Hair follicle dermal papilla cell (primary cell): ENCODE data around the gene BBS9. TPM values are rescaled to one million over a fixed set of nuclear protein-coding genes. Genes with fewer than 3 reads are reported as not detected.

Experiments
- small RNA-seq: library from RNA; depleted of rRNA; stranded (forward); fragments of <200 nt; gene quantifications from one replicate; pipeline ENCODE3, GENCODE V24; 2012
- total RNA-seq: library from RNA; depleted of rRNA; stranded (reverse); fragments of >200 nt; gene quantifications from 2 replicates; pipeline ENCODE4 v1.2.3, GENCODE V29; 2012

Gene BBS9
- 26.8 and 35.2 TPM in 2 replicates for total RNA-seq

DNA sequence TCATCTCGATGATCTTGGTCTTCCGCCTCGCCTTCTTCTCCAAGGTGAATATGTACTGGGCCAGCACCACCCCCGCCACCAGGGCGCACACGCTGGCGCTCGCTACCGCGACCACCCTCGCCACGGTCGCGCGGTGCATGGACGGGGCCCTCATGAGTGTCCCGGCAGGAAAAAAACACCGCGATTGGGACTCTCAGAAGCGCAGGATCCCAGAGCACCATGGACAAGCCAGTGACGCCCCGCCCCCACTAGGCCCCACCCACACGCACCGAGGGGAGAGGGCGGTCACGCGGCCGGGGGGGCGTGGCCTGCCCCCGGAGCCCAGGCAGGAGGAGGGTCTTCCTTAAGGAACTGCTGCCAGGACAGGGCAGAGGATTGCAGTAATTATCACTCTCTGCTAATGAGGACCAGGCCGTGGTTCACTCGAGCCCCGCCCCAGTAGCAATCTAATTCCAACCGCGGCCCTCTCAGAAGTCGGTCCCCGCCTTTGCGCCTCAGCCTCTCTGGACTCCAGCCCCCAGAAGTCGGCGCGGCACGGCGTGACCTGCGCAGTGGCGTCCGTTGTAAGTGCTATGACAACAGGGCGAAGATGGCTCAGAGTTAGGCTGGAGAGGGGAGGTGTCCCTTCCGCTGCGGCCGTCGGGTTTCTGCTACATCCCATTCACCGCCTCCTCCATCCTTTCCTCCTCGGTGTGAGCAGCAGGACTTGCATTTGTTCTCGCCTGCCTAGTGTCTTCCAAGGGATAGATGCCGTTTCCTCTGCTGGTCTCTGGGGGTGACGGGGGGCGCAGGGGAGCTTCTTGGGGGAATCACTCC lies at the start of gene BBS9:
Gene BBS9 (plus strand): TSS at position 575 of the 816 bp plus-strand sequence. CDS start 16,689 bp downstream, outside the sequence.

DNA sequence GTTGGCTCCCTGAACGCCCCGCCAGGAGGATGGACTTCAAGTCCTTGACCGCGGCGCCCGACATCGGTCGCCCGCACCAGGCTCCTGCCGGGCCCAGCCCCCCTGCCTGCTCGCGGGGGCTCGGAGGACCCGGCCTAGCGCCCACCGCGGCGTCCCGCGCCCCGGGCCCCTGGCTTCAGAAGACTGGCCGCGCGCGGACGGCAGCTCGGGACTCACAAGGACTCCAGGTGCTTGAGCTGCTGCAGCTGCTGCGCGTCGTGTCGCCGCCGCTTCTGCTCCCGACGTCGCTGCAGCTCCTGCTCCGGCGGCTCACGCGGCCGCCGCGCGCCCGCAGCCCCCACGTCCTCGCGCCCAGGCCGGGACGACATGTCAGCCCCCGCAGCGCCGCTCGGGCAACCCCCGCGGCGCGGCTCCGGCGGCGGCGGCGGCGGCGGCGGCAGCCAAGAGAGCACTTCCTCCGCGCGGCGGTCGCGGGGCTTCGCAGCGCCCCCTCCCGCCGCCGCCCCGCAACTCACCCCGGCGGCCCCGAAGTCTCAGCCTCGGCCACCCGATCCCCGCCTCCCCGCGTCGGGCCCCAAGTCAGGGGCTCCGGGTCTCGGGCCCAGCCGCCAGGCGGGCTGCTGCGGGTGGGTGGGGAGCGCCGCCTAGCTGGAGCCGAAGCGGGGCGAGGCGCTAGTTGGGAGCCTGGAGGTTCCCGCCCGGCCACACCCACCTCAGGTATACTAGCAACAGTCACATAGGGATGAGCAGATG lies 20.2 kb upstream of the BBS9 start, which contains the start of gene RP9:
Gene RP9 (minus strand): TSS at position 400 of the 753 bp plus-strand sequence. CDS start 32 bp downstream, at position 368.

Small RNA genes within 50 kb of the gene (small RNA-seq; reads per million reads assigned to genes)
- gene AC007312.1 (not detected), gene AC074338.1 (0.16 reads per million), gene RNA5SP229 (not detected)

Other genes with a start within 250 kb of the BBS9 start
- 44.0 and 56.8 TPM in 2 replicates for gene KBTBD2, start 237.8 kb upstream of the BBS9 start, total RNA-seq
- gene FKBP9, start 172.1 kb upstream of the BBS9 start, total RNA-seq, result 590 and 600 TPM in 2 replicates
- gene NT5C3A, start 66.8 kb upstream of the BBS9 start, total RNA-seq, result 21.1 and 23.0 TPM in 2 replicates
- 5.6 and 8.3 TPM in 2 replicates for gene RP9, start 20.2 kb upstream of the BBS9 start, total RNA-seq